ENCODE data around the gene AATK.

AATK gene

GRCh38 chr17:81075307-81075706 lies 90.7 kb downstream of the AATK start:
- H3K27ac ChIP-seq, result no peak overlapping the region
- H3K36me3 ChIP-seq, result no peaks in the 10 kb centered on the region
- TF ChIP-seq CTCF (IDR thresholded peaks at IDR 0.05), result no peak

GRCh38 chr17:81074875-81075274 lies 91.1 kb downstream of the AATK start:
- Histone ChIP-seq H3K9me3 (no peaks in the 10 kb centered on the region), H3K4me3 (no peak overlapping the region), H3K36me3 (no peaks in the 10 kb centered on the region), H3K4me1 (peaks cover 0 to 11% (median 0%) of the 10 kb centered on the region in 4 donors), H3K27ac (no peak overlapping the region), H3K27me3 (peaks cover 0 to 28% of the 10 kb centered on the region in 2 donors)
- intact Hi-C loops (cut with DNase I; ENCODE audit: low total_unique reads), result no loop called here
- no peak for TF ChIP-seq CTCF (IDR thresholded peaks at IDR 0.05)
- DNase-seq, result no peak

More at GRCh38 chr17:81075307-81075706, 90.7 kb downstream of the AATK start:
- DNase-seq, result no peak
- intact Hi-C loops (cut with DNase I; ENCODE audit: low total_unique reads), result no loop called here
- Histone ChIP-seq H3K9me3 (no peaks in the 10 kb centered on the region), H3K4me1 (peaks cover 0 to 11% (median 0%) of the 10 kb centered on the region in 4 donors), H3K27me3 (peaks cover 0 to 31% of the 10 kb centered on the region in 2 donors), H3K4me3 (no peak overlapping the region)

DNA sequence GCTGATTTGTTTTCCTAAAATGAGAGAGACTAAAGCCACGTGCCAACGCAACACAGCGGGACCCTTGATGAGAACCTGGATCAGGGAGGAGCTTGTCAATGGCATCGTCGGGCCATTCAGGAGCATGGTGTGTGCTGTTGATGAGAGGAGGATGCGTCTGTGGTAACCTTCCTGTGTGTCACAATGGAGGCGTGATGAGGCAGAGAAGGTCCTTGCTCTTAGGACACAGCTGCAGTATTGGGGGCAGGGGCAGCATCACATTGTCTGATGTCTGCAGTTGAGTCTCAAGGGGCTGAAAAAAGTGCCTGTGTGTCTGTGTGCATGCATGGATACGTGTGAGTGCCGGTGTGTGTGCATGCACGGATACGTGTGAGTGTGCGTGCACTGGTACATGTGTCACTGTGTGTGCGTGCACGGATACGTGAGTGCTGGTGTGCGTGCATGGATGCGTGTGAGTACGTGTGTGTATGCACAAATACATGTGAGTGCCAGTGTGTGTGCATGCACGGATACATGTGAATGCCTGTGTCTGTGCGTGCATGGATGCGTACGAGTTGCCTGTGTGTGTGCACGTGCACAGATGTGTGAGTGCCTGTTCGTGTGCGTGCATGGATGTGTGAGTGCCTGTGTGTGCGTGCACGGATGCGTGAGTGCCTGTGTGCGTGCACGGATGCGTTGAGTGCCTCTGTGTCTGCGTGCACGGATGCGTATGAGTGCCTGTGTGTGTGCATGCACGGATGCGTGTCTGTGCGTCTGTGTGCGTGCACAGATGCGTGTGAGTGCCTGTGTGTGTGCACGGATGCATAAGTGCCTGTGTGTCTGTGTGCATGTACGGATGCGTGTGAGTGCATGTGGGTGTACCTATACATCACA lies 91.8 kb downstream of the AATK start:
- Histone ChIP-seq H3K9me3 (no peaks in the 10 kb centered on the region), H3K27ac (no peak overlapping the region), H3K4me3 (no peak overlapping the region), H3K36me3 (no peaks in the 10 kb centered on the region), H3K4me1 (peaks cover 0 to 11% (median 0%) of the 10 kb centered on the region in 4 donors), H3K27me3 (peaks cover 0 to 22% of the 10 kb centered on the region in 2 donors)
- TF ChIP-seq CTCF (IDR thresholded peaks at IDR 0.05), result no peak
- intact Hi-C loops (cut with DNase I; ENCODE audit: low total_unique reads), result no loop called here
- DNase-seq, result no peak

DNA sequence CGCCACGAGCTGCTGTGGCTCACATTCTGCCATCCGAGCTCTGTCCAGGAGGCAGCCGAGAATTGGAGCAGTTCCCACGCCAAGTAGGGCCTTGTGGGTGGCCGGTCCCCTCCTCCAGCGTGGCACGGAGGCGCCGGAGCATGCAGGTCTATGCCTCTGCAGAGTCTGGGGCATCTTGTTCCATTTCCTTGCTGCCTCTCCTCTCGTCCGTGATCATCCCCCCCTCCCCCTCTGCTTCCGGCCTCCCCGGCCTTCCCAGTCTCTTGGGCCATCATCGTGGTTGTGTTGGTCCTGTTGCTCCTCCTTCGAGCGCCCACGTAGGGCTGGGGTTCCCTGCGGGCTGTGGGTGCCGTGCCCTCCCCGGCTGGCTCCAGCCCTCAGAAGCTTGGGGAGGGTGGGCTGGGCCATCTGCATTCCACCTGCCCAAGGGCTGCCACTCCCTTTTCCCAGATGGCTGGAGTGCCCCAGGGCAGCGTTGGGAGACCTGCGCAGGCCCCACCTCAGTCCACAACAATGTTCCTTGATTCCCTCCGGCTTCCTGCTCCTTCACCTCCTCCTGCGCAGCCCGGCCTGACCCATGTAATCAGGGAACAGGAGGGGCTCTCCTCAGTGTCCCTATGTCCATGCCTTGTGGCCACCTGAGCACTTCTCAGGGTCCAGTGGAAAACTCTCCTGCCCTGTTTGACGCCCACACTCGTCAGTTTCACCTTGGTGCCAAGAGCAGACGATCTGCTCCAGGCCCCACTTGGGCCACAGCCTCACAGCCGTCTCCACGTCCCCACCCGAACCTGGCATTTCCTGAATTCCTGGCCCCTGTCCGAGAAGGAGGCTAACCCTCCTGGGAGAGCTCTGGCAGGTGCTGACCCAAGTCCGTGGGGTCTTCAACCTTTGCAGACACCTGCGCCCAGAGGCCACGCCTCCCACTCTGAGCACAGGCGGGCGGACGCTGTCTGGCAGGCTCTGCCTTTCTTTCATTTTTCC lies 94.0 kb downstream of the AATK start:
- Histone ChIP-seq H3K9me3 (no peaks in the 10 kb centered on the region), H3K36me3 (no peaks in the 10 kb centered on the region), H3K4me1 (peaks cover 0 to 11% (median 0%) of the 10 kb centered on the region in 4 donors), H3K27ac (no peak overlapping the region), H3K4me3 (no peak overlapping the region), H3K27me3 (peaks cover 0 to 21% of the 10 kb centered on the region in 2 donors)
- DNase-seq, result no peak
- intact Hi-C loops (cut with DNase I; ENCODE audit: low total_unique reads), result no loop called here
- no peak for TF ChIP-seq CTCF (IDR thresholded peaks at IDR 0.05)

- H3K4me1 ChIP-seq, result peaks cover 0 to 21% (median 0%) of the 10 kb centered on the region in 4 donors
- no peak for DNase-seq
Measured at GRCh38 chr17:81070541-81071246, 95.3 kb downstream of the AATK start.

More at GRCh38 chr17:81070541-81071246, 95.3 kb downstream of the AATK start:
- Histone ChIP-seq H3K36me3 (no peaks in the 10 kb centered on the region), H3K9me3 (no peaks in the 10 kb centered on the region), H3K27ac (no peak overlapping the region), H3K4me3 (no peak overlapping the region), H3K27me3 (peaks cover 0 to 18% of the 10 kb centered on the region in 2 donors)
- TF ChIP-seq CTCF (IDR thresholded peaks at IDR 0.05), result no peak
- intact Hi-C loops (cut with DNase I; ENCODE audit: low total_unique reads), result no loop called here
